ENCODE results near the gene RPIA.
"Not testable (repeated sequence)": the region's sequence is repeated elsewhere in the genome, so short reads cannot be mapped to it uniquely, and the experiment has no call there.

RPIA gene

DNA sequence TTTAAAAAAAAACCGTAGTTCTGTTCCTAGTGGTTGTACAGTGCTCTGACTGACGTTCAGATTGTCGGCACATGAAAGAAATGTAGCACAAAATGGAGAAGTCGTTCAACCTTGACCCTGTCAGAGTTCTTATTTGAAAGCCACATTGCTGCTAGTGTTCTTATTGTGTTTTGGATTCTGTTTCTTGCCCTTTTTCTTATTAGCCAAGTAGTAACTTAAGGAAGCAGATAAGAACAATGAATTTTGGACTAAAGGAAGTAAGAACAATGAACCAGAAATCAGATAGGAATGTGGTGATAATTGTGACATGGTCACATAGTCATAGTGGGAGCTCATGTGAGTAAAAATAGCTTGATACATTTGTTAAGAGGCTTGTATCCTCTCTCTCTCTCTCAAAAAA is 45.9 kb downstream of the RPIA start:
- H3K27ac ChIP-seq (ENCODE audit: low read length), result no peak overlapping the region
- H3K4me1 ChIP-seq (ENCODE audit: control insufficient read depth in 1 of 2, insufficient read depth in 2 of 2, low read length in 2 of 2), result no peaks in the 10 kb centered on the region
- H3K36me3 ChIP-seq (ENCODE audit: control insufficient read depth in 1 of 2, insufficient read depth in 2 of 2, low read length in 2 of 2), result peaks cover 19 to 35% of the 10 kb centered on the region in 2 donors
- no peak overlapping the region for H3K4me3 ChIP-seq (ENCODE audit: low read depth in 1 of 2, low read length in 2 of 2)
- H3K27me3 ChIP-seq (ENCODE audit: low read depth, low read length), result no peaks in the 10 kb centered on the region
- H3K9me3 ChIP-seq (ENCODE audit: control insufficient read depth in 1 of 2, low read length in 2 of 2), result no peaks in the 10 kb centered on the region

DNA sequence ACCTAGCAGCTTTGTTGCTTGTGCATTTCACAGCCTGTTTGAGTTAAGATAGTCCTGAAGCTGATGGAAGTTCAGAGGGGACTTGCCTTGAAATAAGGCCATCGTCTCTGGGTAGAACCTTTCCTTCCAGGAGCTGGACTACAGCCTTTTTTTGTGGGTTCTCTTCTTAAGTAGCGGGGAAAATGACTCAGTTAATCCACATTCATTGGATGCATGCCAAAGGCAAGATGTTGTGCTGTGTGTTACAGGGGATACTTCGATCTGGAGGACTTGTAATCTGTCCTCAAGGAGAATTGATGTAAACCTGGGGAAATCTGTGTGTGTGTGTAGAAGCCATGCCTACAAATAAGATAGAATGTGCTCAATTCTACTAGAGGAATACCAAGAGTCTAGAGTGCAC is 46.8 kb downstream of the RPIA start:
- Histone ChIP-seq H3K27ac (ENCODE audit: low read length) (no peak overlapping the region), H3K4me3 (ENCODE audit: low read depth in 1 of 2, low read length in 2 of 2) (no peak overlapping the region), H3K36me3 (ENCODE audit: control insufficient read depth in 1 of 2, insufficient read depth in 2 of 2, low read length in 2 of 2) (peaks cover 15 to 44% of the 10 kb centered on the region in 2 donors), H3K27me3 (ENCODE audit: low read depth, low read length) (no peaks in the 10 kb centered on the region), H3K4me1 (ENCODE audit: control insufficient read depth in 1 of 2, insufficient read depth in 2 of 2, low read length in 2 of 2) (no peaks in the 10 kb centered on the region), H3K9me3 (ENCODE audit: control insufficient read depth in 1 of 2, low read length in 2 of 2) (no peaks in the 10 kb centered on the region)

DNA sequence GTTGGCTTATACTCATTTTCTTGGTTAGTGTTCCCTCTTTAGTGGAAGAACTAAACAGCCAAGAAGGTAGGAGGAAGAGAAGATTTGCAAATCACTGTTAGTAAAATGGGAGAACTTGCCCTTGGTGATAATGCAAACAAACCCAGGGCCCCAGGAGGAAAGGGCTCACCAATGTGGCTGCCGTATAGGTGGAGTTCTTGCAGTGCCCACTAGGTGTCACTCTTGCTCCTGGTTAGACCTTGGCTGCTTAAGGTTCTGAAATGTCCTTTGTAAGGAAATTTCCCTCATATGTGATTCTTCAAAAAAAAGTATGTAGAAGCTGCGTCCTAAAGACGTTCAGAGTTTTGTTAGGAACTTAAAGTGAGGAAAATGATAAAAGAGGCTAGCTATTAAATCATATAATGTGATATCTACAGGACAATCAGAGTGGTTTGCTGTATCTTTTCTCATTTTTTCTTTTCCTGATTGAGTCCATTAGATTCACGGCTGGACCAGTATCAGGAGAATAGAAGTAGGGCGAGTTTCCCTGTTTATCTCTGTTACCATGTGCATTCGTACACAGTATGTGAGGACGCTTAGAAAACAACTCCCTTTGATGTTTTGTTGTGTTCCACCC is 48.6 kb downstream of the RPIA start:
- no peaks in the 10 kb centered on the region for H3K9me3 ChIP-seq (ENCODE audit: control insufficient read depth in 1 of 2, low read length in 2 of 2)
- H3K27me3 ChIP-seq (ENCODE audit: low read depth, low read length), result no peaks in the 10 kb centered on the region
- H3K4me3 ChIP-seq (ENCODE audit: low read depth in 1 of 2, low read length in 2 of 2), result no peak overlapping the region
- H3K27ac ChIP-seq (ENCODE audit: low read length), result no peak overlapping the region
- peaks cover 15 to 51% of the 10 kb centered on the region in 2 donors for H3K36me3 ChIP-seq (ENCODE audit: control insufficient read depth in 1 of 2, insufficient read depth in 2 of 2, low read length in 2 of 2)
- H3K4me1 ChIP-seq (ENCODE audit: control insufficient read depth in 1 of 2, insufficient read depth in 2 of 2, low read length in 2 of 2), result no peaks in the 10 kb centered on the region

DNA sequence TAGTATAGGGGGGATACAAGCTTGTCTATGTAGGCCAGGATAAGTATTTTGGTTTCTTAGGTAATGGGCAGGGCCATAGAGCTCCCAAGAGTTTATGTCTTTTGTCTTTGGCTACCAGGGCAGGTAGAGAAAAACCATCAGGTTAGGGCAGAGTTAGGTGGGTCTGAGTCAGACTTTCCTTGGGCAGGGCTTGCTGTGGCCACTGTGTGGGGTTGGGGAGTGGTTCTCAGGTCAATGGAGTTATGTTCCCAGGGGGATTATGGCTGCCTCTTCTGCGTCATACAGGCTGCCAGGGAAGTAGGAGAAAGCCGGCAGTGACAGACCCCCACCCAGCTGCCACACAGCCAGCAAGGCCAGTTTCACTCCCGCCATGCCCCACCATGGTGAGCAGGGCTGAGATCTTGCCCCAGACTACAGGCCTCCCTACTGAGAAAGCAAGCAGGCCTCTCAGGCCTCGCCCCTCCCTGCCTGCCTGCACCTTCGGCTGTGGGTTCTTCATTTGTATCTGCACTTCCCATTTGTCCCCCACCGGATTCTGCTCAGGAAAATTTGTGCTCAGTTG is 55.5 kb downstream of the RPIA start:
- no peaks in the 10 kb centered on the region for H3K27me3 ChIP-seq (ENCODE audit: low read depth, low read length)
- no peak overlapping the region for H3K27ac ChIP-seq (ENCODE audit: low read length)
- H3K9me3 ChIP-seq (ENCODE audit: control insufficient read depth in 1 of 2, low read length in 2 of 2), result no peaks in the 10 kb centered on the region
- H3K36me3 ChIP-seq (ENCODE audit: control insufficient read depth in 1 of 2, insufficient read depth in 2 of 2, low read length in 2 of 2), result peaks cover 20 to 78% of the 10 kb centered on the region in 2 donors
- no peaks in the 10 kb centered on the region for H3K4me1 ChIP-seq (ENCODE audit: control insufficient read depth in 1 of 2, insufficient read depth in 2 of 2, low read length in 2 of 2)
- H3K4me3 ChIP-seq (ENCODE audit: low read depth in 1 of 2, low read length in 2 of 2), result no peak overlapping the region

GRCh38 chr2:88747990-88748389 is 56.5 kb downstream of the RPIA start:
- Histone ChIP-seq H3K4me1 (ENCODE audit: control insufficient read depth in 1 of 2, insufficient read depth in 2 of 2, low read length in 2 of 2) (no peaks in the 10 kb centered on the region), H3K27me3 (ENCODE audit: low read depth, low read length) (no peaks in the 10 kb centered on the region), H3K9me3 (ENCODE audit: control insufficient read depth in 1 of 2, low read length in 2 of 2) (no peaks in the 10 kb centered on the region), H3K36me3 (ENCODE audit: control insufficient read depth in 1 of 2, insufficient read depth in 2 of 2, low read length in 2 of 2) (peaks cover 24 to 71% of the 10 kb centered on the region in 2 donors), H3K27ac (ENCODE audit: low read length) (no peak overlapping the region), H3K4me3 (ENCODE audit: low read depth in 1 of 2, low read length in 2 of 2) (no peak overlapping the region)

GRCh38 chr2:88751768-88752167 is 60.3 kb downstream of the RPIA start:
- Histone ChIP-seq H3K27me3 (ENCODE audit: low read depth, low read length) (no peaks in the 10 kb centered on the region), H3K9me3 (ENCODE audit: control insufficient read depth in 1 of 2, low read length in 2 of 2) (no peaks in the 10 kb centered on the region), H3K4me3 (ENCODE audit: low read depth in 1 of 2, low read length in 2 of 2) (no peak overlapping the region), H3K36me3 (ENCODE audit: control insufficient read depth in 1 of 2, insufficient read depth in 2 of 2, low read length in 2 of 2) (peaks cover 33 to 43% of the 10 kb centered on the region in 2 donors), H3K27ac (ENCODE audit: low read length) (no peak overlapping the region), H3K4me1 (ENCODE audit: control insufficient read depth in 1 of 2, insufficient read depth in 2 of 2, low read length in 2 of 2) (no peaks in the 10 kb centered on the region)

DNA sequence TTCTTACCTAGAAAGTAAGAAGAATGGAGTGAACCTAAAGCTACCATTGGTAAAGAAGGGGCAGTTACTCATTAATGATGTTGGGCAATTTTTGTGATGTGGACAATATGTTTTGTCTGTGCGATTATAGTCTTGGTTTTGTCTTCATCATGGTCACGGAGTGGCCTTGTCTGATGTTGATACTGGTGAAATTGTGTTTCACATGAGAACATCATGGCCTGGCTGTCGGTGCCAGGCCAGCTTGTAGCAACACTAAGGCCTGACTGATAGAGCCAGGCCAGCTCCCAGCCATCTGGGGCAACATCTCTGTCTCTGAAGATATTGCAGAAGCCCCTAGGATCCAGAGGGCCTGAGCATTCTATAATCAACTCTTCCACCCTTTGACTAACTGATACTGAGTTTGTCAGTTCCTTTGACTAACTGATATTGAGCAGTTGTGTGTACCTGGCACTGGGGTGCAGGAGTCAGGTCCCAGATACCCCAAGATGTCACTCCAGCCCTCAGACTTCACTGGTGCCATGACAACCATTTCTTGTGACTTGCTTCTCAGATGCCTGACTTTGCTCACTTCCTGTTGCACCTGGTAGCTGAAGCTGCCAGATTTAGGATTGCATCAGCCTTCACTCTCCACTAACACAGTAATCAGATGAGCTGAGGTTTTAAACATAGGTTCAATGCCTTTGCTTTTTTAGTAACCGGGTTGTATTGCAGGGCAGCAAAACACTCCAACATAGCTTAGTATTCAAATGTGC is 62.5 kb downstream of the RPIA start:
- Histone ChIP-seq H3K27me3 (ENCODE audit: low read depth, low read length) (no peaks in the 10 kb centered on the region), H3K4me1 (ENCODE audit: control insufficient read depth in 1 of 2, insufficient read depth in 2 of 2, low read length in 2 of 2) (no peaks in the 10 kb centered on the region), H3K36me3 (ENCODE audit: control insufficient read depth in 1 of 2, insufficient read depth in 2 of 2, low read length in 2 of 2) (peaks cover 21 to 32% of the 10 kb centered on the region in 2 donors), H3K9me3 (ENCODE audit: control insufficient read depth in 1 of 2, low read length in 2 of 2) (peaks cover 0 to 13% of the 10 kb centered on the region in 2 donors), H3K4me3 (ENCODE audit: low read depth in 1 of 2, low read length in 2 of 2) (no peak overlapping the region), H3K27ac (ENCODE audit: low read length) (no peak overlapping the region)

- no peaks in the 10 kb centered on the region for H3K27me3 ChIP-seq (ENCODE audit: low read depth, low read length)
- peaks cover 0 to 13% of the 10 kb centered on the region in 2 donors for H3K9me3 ChIP-seq (ENCODE audit: control insufficient read depth in 1 of 2, low read length in 2 of 2)
- no peak overlapping the region for H3K4me3 ChIP-seq (ENCODE audit: low read depth in 1 of 2, low read length in 2 of 2)
- H3K27ac ChIP-seq (ENCODE audit: low read length), result no peak overlapping the region
- no peaks in the 10 kb centered on the region for H3K4me1 ChIP-seq (ENCODE audit: control insufficient read depth in 1 of 2, insufficient read depth in 2 of 2, low read length in 2 of 2)
- H3K36me3 ChIP-seq (ENCODE audit: control insufficient read depth in 1 of 2, insufficient read depth in 2 of 2, low read length in 2 of 2), result peaks cover 15 to 25% of the 10 kb centered on the region in 2 donors
Observed at GRCh38 chr2:88754585-88755320, 63.3 kb downstream of the RPIA start.

DNA sequence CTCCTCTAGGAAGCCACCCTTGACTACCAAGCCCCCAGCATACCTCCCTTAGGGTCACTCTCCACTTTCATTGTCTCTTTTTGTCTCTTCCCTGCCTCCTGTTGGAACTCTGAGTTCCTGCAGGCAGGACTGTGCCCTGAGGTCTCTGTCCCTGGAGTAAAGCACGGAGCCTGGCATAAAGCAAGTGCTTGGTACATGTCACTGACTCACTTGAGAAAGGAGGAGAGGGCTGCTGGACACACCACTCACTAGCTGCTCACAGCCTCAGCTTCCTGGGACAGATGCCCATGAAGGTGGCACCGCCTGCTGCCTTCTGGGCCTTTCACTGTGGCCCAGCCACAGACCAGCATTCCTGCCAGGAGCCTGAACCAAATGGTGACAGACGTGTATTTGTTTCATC is 64.4 kb downstream of the RPIA start:
- H3K27me3 ChIP-seq (ENCODE audit: low read depth, low read length), result no peaks in the 10 kb centered on the region
- no peak overlapping the region for H3K4me3 ChIP-seq (ENCODE audit: low read depth in 1 of 2, low read length in 2 of 2)
- H3K36me3 ChIP-seq (ENCODE audit: control insufficient read depth in 1 of 2, insufficient read depth in 2 of 2, low read length in 2 of 2), result peaks cover 7 to 21% of the 10 kb centered on the region in 2 donors
- no peak overlapping the region for H3K27ac ChIP-seq (ENCODE audit: low read length)
- H3K9me3 ChIP-seq (ENCODE audit: control insufficient read depth in 1 of 2, low read length in 2 of 2), result peaks cover 0 to 13% of the 10 kb centered on the region in 2 donors
- H3K4me1 ChIP-seq (ENCODE audit: control insufficient read depth in 1 of 2, insufficient read depth in 2 of 2, low read length in 2 of 2), result no peaks in the 10 kb centered on the region

- Histone ChIP-seq H3K4me1 (ENCODE audit: control insufficient read depth in 1 of 2, insufficient read depth in 2 of 2, low read length in 2 of 2) (no peaks in the 10 kb centered on the region), H3K27ac (ENCODE audit: low read length) (no peak overlapping the region), H3K4me3 (ENCODE audit: low read depth in 1 of 2, low read length in 2 of 2) (no peak overlapping the region), H3K9me3 (ENCODE audit: control insufficient read depth in 1 of 2, low read length in 2 of 2) (peaks cover 0 to 13% of the 10 kb centered on the region in 2 donors), H3K27me3 (ENCODE audit: low read depth, low read length) (no peaks in the 10 kb centered on the region), H3K36me3 (ENCODE audit: control insufficient read depth in 1 of 2, insufficient read depth in 2 of 2, low read length in 2 of 2) (peaks cover 0 to 13% of the 10 kb centered on the region in 2 donors)
Observed at GRCh38 chr2:88757025-88757424, 65.6 kb downstream of the RPIA start.

DNA sequence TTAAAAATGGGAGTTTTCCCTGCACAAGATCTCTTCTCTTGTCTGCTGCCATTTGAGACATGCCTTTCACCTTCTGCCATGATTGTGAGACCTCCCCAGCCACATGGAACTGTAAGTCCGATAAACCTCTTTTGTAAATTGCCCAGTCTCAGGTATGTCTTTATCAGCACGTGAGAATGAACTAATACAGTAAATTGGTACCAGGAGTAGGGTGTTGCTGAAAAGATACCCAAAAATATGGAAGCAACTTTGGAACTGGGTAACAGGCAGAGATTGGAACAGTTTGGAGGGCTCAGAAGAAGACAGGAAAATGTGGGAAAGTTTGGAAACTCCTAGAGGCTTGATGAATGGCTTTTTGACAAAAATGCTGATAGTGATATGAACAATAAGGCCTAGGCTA is 67.2 kb downstream of the RPIA start:
- peaks cover 0 to 13% of the 10 kb centered on the region in 2 donors for H3K9me3 ChIP-seq (ENCODE audit: control insufficient read depth in 1 of 2, low read length in 2 of 2)
- H3K27me3 ChIP-seq (ENCODE audit: low read depth, low read length); H3K4me1 ChIP-seq (ENCODE audit: control insufficient read depth in 1 of 2, insufficient read depth in 2 of 2, low read length in 2 of 2); H3K36me3 ChIP-seq (ENCODE audit: control insufficient read depth in 1 of 2, insufficient read depth in 2 of 2, low read length in 2 of 2); H3K4me3 ChIP-seq (ENCODE audit: low read depth in 1 of 2, low read length in 2 of 2); H3K27ac ChIP-seq (ENCODE audit: low read length): not testable (repeated sequence)
